Loucy (cell line): ENCODE results near the gene ZYX.
A peak's percentile ranks its signal among the peaks of the same experiment; 100 is the strongest.

Experiments
- CTCF ChIP-seq: fragments of 200-600 bp; sonication (generic); conservative IDR thresholded peaks from 2 replicates; pipeline ENCODE4 v1.5.1; 2014; ENCODE audit warnings: mild to moderate bottlenecking, antibody characterized with exemption, low read length
- EZH2phosphoT487 ChIP-seq: fragments of 200-600 bp; IDR thresholded peaks from 2 replicates; pipeline ENCODE4 v1.6.1; 2018; ENCODE audit warnings: antibody characterized with exemption, mild to moderate bottlenecking, moderate library complexity, borderline replicate concordance

GRCh38 chr7:143373255-143373794 lies 7.8 kb upstream of the ZYX start:
- TF ChIP-seq CTCF: peak; percentile 50
- no peak for TF ChIP-seq EZH2phosphoT487
